Panc1 (cell line): ENCODE data around the gene PPP4R2. TPM values are rescaled to one million over a fixed set of nuclear protein-coding genes. Genes with fewer than 3 reads are reported as not detected.

ENCODE experiments used
- ATAC-seq: fragments of 200-7000 bp; cut with Tn5 transposase; 2 replicates; pipeline ENCODE4 v1.9.1; 2020; ENCODE audit warnings: mild to moderate bottlenecking, moderate library complexity
- BruUV-seq: library from RNA; stranded (reverse); fragments of 400-500 nt; replicated peaks from 2 replicates; lab custom pipeline; 2021; lab: Mats Ljungman, UMichigan
- CTCF ChIA-PET: fragments of 300-600 bp; sonication (Branson Sonifier 250); formaldehyde crosslinking; loops from one replicate; lab custom pipeline; 2022; ENCODE audit warnings: antibody characterized with exemption; lab: Charles Lee
- POLR2A ChIA-PET: fragments of 300-600 bp; sonication (Branson Sonifier 250); formaldehyde crosslinking; loops from one replicate; lab custom pipeline; 2022; ENCODE audit warnings: antibody characterized with exemption; lab: Charles Lee
- DNase-seq: peaks from one replicate; pipeline ENCODE4 v3.0.0-alpha.2; 2010; ENCODE audit warnings: low read depth, low spot score
- H3K27ac ChIP-seq: 2 replicates; pipeline ENCODE4 v1.5.1; 2011; ENCODE audit warnings: mild to moderate bottlenecking, low read length, inconsistent platforms
- H3K27me3 ChIP-seq: fragments of 200-500 bp; sonication (Bioruptor generic); 2 replicates; pipeline ENCODE4 v1.6.0; 2014; ENCODE audit warnings: low read length, inconsistent platforms; ENCODE audit not compliant: control insufficient read depth, insufficient read depth
- H3K36me3 ChIP-seq: fragments of 200-500 bp; sonication (Bioruptor generic); 2 replicates; pipeline ENCODE4 v1.5.1; 2014; ENCODE audit warnings: inconsistent platforms, mild to moderate bottlenecking, low read length, moderate library complexity; ENCODE audit not compliant: control insufficient read depth, insufficient read depth
- H3K4me1 ChIP-seq: 2 replicates; pipeline ENCODE4 v1.5.1; 2011; ENCODE audit warnings: inconsistent platforms, mild to moderate bottlenecking, low read length, moderate library complexity; ENCODE audit not compliant: control insufficient read depth, insufficient read depth
- H3K4me3 ChIP-seq, 2 experiments: 2 replicates each; pipeline ENCODE4 v1.5.1; 2011 to 2012; ENCODE audit warnings: low read depth in 2 of 2, low read length in 2 of 2, mild to moderate bottlenecking in 2 of 2, inconsistent platforms in 1 of 2, moderate library complexity in 1 of 2
- H3K9me3 ChIP-seq: fragments of 200-500 bp; sonication (Bioruptor generic); 2 replicates; pipeline ENCODE4 v1.5.1; 2014; ENCODE audit warnings: low read depth, mild to moderate bottlenecking, inconsistent platforms, low read length, moderate library complexity; ENCODE audit not compliant: control insufficient read depth, insufficient read depth
- CTCF ChIP-seq: fragments of 450-650 bp; IDR thresholded peaks from 2 replicates; pipeline ENCODE4 v1.5.1; 2017; ENCODE audit warnings: mild to moderate bottlenecking
- POLR2AphosphoS5 ChIP-seq: IDR thresholded peaks from 2 replicates; pipeline ENCODE4 v1.6.1; 2012; ENCODE audit warnings: mild to moderate bottlenecking, low read depth, low read length, moderate library complexity
- REST ChIP-seq, 2 experiments: IDR thresholded peaks; 2 replicates each; pipeline ENCODE4 v1.6.1; 2011 to 2012; ENCODE audit warnings: low read depth in 2 of 2, control low read depth in 1 of 2, low read length in 1 of 2, mild to moderate bottlenecking in 1 of 2, moderate library complexity in 1 of 2; ENCODE audit not compliant: insufficient read depth in 1 of 2
- SIN3A ChIP-seq: IDR thresholded peaks from 2 replicates; pipeline ENCODE4 v1.6.1; 2012; ENCODE audit warnings: low read depth, mild to moderate bottlenecking, low read length, moderate library complexity, borderline replicate concordance; ENCODE audit not compliant: insufficient read depth
- TCF7L2 ChIP-seq: IDR thresholded peaks from 2 replicates; pipeline ENCODE4 v1.6.1; 2011; ENCODE audit warnings: mild to moderate bottlenecking, low read depth, low read length, inconsistent platforms
- in situ Hi-C: cut with HindIII; loops from 2 replicates; pipeline ENCODE4 v1.10.0; 2016; ENCODE audit warnings: low sequenced_read_pairs, low pct_unique_long_range_greater_than_20kb
- intact Hi-C: fragments of 100-400 bp; cut with micrococcal nuclease; formaldehyde crosslinking; loops from one replicate; pipeline ENCODE4 v1.10.0; 2022; ENCODE audit not compliant: unreplicated experiment
- total RNA-seq: library from RNA; stranded (reverse); gene quantifications from one replicate; pipeline ENCODE4 v1.2.1, GENCODE V29; 2021; ENCODE audit not compliant: unreplicated experiment

PPP4R2 gene
- total RNA-seq, 1 experiment from 2014 or later, result 59.8 TPM

GRCh38 chr3:73100741-73101559 lies 104.3 kb downstream of the PPP4R2 start:
- no peaks in the 10 kb centered on the region for H3K36me3 ChIP-seq
- H3K9me3 ChIP-seq, result no peaks in the 10 kb centered on the region
- intact Hi-C loops (loop anchor here (1.0 kb wide), 2 partner anchors 331 to 401 kb away; no protein-coding TSS in a partner anchor), in situ Hi-C loops (no loop called here)
- BruUV-seq, result no TSS peak
- POLR2A ChIA-PET, result no interaction called here
- no peak for TF ChIP-seq SIN3A
- peak; percentile 83 for TF ChIP-seq CTCF
- H3K27ac ChIP-seq, result no peak overlapping the region
- no peaks in the 10 kb centered on the region for H3K4me1 ChIP-seq
- H3K4me3 ChIP-seq, result no peak overlapping the region
- H3K27me3 ChIP-seq, result no peaks in the 10 kb centered on the region
- DNase-seq (peak; percentile 48), ATAC-seq (peak; percentile 92)
- CTCF ChIA-PET, result no interaction called here

- ChIA-PET POLR2A (no interaction called here), CTCF (no interaction called here)
- ATAC-seq (no peak), DNase-seq (no peak)
- intact Hi-C loops (loop anchor here (1.0 kb wide), 2 partner anchors 330 to 400 kb away; no protein-coding TSS in a partner anchor), in situ Hi-C loops (no loop called here)
- no peaks in the 10 kb centered on the region for H3K9me3 ChIP-seq
- no TSS peak for BruUV-seq
- no peak overlapping the region for H3K27ac ChIP-seq
- H3K4me3 ChIP-seq, result no peak overlapping the region
- TF ChIP-seq TCF7L2, result no peak
- no peak for TF ChIP-seq POLR2AphosphoS5
- no peak for TF ChIP-seq REST (IDR thresholded peaks at IDR 0.05; ENCODE audit: insufficient read depth in 1 of 2, low read depth in 2 of 2, low read length in 1 of 2)
- no peak for TF ChIP-seq SIN3A
- no peak for TF ChIP-seq CTCF
- no peaks in the 10 kb centered on the region for H3K27me3 ChIP-seq
- no peaks in the 10 kb centered on the region for H3K4me1 ChIP-seq
- no peaks in the 10 kb centered on the region for H3K36me3 ChIP-seq
Observed at GRCh38 chr3:73101881-73102280, 105.3 kb downstream of the PPP4R2 start.
